Panc1 (cell line): ENCODE results near the gene RPL36.

Experiments used
- CTCF ChIP-seq: fragments of 450-650 bp; IDR thresholded peaks from 2 replicates; pipeline ENCODE4 v1.5.1; 2017; ENCODE audit warnings: mild to moderate bottlenecking
- POLR2AphosphoS5 ChIP-seq: IDR thresholded peaks from 2 replicates; pipeline ENCODE4 v1.6.1; 2012; ENCODE audit warnings: mild to moderate bottlenecking, low read depth, low read length, moderate library complexity
- REST ChIP-seq, 2 experiments: IDR thresholded peaks; 2 replicates each; pipeline ENCODE4 v1.6.1; 2011 to 2012; ENCODE audit warnings: low read depth in 2 of 2, control low read depth in 1 of 2, low read length in 1 of 2, mild to moderate bottlenecking in 1 of 2, moderate library complexity in 1 of 2; ENCODE audit not compliant: insufficient read depth in 1 of 2
- SIN3A ChIP-seq: IDR thresholded peaks from 2 replicates; pipeline ENCODE4 v1.6.1; 2012; ENCODE audit warnings: low read depth, mild to moderate bottlenecking, low read length, moderate library complexity, borderline replicate concordance; ENCODE audit not compliant: insufficient read depth
- TCF7L2 ChIP-seq: IDR thresholded peaks from 2 replicates; pipeline ENCODE4 v1.6.1; 2011; ENCODE audit warnings: mild to moderate bottlenecking, low read depth, low read length, inconsistent platforms

DNA sequence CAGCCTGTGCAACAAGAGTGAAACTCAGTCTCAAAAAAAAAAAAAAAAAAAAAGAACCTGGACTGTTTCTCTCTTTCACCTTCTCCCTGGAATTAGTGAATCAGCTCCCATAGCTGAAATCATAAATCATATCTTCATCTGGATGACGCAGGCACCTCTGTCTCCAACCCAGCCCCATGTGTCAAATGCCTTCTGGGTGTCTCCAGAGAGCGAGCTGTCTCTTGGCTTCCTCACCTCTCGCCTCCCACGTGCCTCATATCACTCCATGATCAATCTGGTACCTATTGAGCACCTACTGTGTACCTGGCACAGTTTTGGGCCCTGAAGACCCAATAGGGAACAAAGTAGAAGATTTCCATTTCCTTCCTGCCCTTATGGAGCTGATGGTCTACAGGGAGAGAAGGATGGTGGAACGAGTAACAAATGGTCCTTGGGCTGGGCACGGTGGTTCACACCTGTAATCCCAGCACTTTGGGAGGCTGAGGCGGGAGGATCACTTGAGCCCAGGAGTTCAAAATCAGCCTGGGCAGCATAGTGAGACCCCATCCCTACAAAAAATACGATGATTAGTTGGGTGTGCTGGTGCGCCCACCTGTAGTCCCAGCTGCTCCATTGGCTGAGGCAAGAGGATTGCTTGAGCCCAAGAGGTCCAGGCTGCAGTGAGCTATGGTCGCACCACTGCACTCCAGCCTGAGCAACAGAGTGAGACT lies 6.8 kb upstream of the RPL36 start:
- no peak for TF ChIP-seq CTCF
- TF ChIP-seq SIN3A: no peak
- no peak for TF ChIP-seq POLR2AphosphoS5
- no peak for TF ChIP-seq REST (IDR thresholded peaks at IDR 0.05; ENCODE audit: insufficient read depth in 1 of 2, low read depth in 2 of 2, low read length in 1 of 2)
- no peak for TF ChIP-seq TCF7L2
